Astrocyte (in vitro differentiated cells and primary cell): ENCODE data around the gene WDR75. TPM values are rescaled to one million over a fixed set of nuclear protein-coding genes. Genes with fewer than 3 reads are reported as not detected.
A peak's percentile ranks its signal among the peaks of the same experiment; 100 is the strongest.
"Not testable (repeated sequence)": the region's sequence is repeated elsewhere in the genome, so short reads cannot be mapped to it uniquely, and the experiment has no call there.

Experiments used
- DNase-seq: peaks from one replicate; pipeline ENCODE4 v3.0.0-alpha.2; 2010; ENCODE audit warnings: low read depth
- FAIRE-seq: peaks from 2 replicates; lab custom pipeline; 2011; peaks lifted over from hg19 to GRCh38; lab: Jason Lieb, UNC
- H2AFZ ChIP-seq: 2 replicates; pipeline ENCODE4 v1.6.0; 2012; ENCODE audit warnings: low read depth, low read length, inconsistent platforms
- H3K27ac ChIP-seq: 2 replicates; pipeline ENCODE4 v1.5.1; 2011; ENCODE audit warnings: low read depth, low read length, inconsistent platforms
- H3K27me3 ChIP-seq: 2 replicates; pipeline ENCODE4 v1.6.0; 2011; ENCODE audit warnings: low read length, inconsistent platforms; ENCODE audit not compliant: insufficient read depth
- H3K36me3 ChIP-seq: 2 replicates; pipeline ENCODE4 v1.5.1; 2011; ENCODE audit warnings: low read length, inconsistent platforms; ENCODE audit not compliant: insufficient read depth
- H3K4me1 ChIP-seq: 2 replicates; pipeline ENCODE4 v1.5.1; 2011; ENCODE audit warnings: low read length, inconsistent platforms; ENCODE audit not compliant: insufficient read depth
- H3K4me2 ChIP-seq: 2 replicates; pipeline ENCODE4 v1.6.0; 2012; ENCODE audit warnings: low read length, inconsistent platforms
- H3K4me3 ChIP-seq: 2 replicates; pipeline ENCODE4 v1.5.1; 2011; ENCODE audit warnings: low read depth, mild to moderate bottlenecking, low read length, inconsistent platforms; ENCODE audit not compliant: insufficient read depth
- H3K79me2 ChIP-seq: 2 replicates; pipeline ENCODE4 v1.6.0; 2012; ENCODE audit warnings: mild to moderate bottlenecking, low read length, inconsistent platforms; ENCODE audit not compliant: insufficient read depth
- H3K9ac ChIP-seq: 2 replicates; pipeline ENCODE4 v1.6.0; 2012; ENCODE audit warnings: mild to moderate bottlenecking, low read length, inconsistent platforms
- H3K9me3 ChIP-seq: 2 replicates; pipeline ENCODE4 v1.5.1; 2012; ENCODE audit warnings: low read depth, mild to moderate bottlenecking, low read length, inconsistent platforms; ENCODE audit not compliant: insufficient read depth
- H4K20me1 ChIP-seq: 2 replicates; pipeline ENCODE4 v1.6.0; 2012; ENCODE audit warnings: low read length, inconsistent platforms; ENCODE audit not compliant: insufficient read depth
- H3K27ac Mint-ChIP-seq: one replicate; pipeline ENCODE4 v1.8.0; 2021; ENCODE audit warnings: mild to moderate bottlenecking, mixed read lengths; ENCODE audit not compliant: unreplicated experiment
- H3K27me3 Mint-ChIP-seq: one replicate; pipeline ENCODE4 v1.8.0; 2021; ENCODE audit warnings: low read depth, mixed read lengths; ENCODE audit not compliant: unreplicated experiment
- H3K36me3 Mint-ChIP-seq: one replicate; pipeline ENCODE4 v1.8.0; 2021; ENCODE audit warnings: low read depth, mixed read lengths; ENCODE audit not compliant: unreplicated experiment
- H3K4me1 Mint-ChIP-seq: one replicate; pipeline ENCODE4 v1.8.0; 2021; ENCODE audit warnings: low read depth, mixed read lengths; ENCODE audit not compliant: unreplicated experiment
- H3K4me3 Mint-ChIP-seq: one replicate; pipeline ENCODE4 v1.8.0; 2021; ENCODE audit warnings: mild to moderate bottlenecking, moderate library complexity, mixed read lengths; ENCODE audit not compliant: unreplicated experiment
- H3K9me3 Mint-ChIP-seq: one replicate; pipeline ENCODE4 v1.8.0; 2021; ENCODE audit warnings: mild to moderate bottlenecking, mixed read lengths; ENCODE audit not compliant: unreplicated experiment
- CTCF ChIP-seq: IDR thresholded peaks from 2 replicates; pipeline ENCODE4 v1.5.1; 2011; ENCODE audit warnings: low read depth, mild to moderate bottlenecking, inconsistent platforms, low read length, moderate library complexity; ENCODE audit not compliant: insufficient read depth
- EZH2 ChIP-seq: IDR thresholded peaks from 2 replicates; pipeline ENCODE4 v1.6.1; 2012; ENCODE audit warnings: mild to moderate bottlenecking, low read length, inconsistent platforms; ENCODE audit not compliant: insufficient read depth
- total RNA-seq: library from RNA; stranded (reverse); gene quantifications from 2 replicates; pipeline ENCODE4 v1.2.1, GENCODE V29; 2021

The WDR75 gene
- total RNA-seq, 1 donor from 2014 or later = 38.9 TPM

DNA sequence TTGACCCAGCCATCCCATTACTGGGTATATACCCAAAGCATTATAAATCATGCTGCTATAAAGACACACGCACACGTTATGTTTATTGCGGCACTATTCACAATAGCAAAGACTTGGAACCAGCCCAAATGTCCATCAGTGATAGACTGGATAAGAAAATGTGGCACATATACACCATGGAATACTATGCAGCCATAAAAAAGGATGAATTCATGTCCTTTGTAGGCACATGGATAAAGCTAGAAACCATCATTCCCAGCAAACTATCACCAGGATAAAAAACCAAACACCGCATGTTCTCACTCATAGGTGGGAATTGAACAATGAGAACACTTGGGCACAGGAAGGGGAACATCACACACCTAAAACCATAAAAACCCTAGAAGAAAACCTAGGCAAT lies 5.5 kb upstream of the WDR75 start:
- not testable (repeated sequence) for H3K27ac Mint-ChIP-seq, H3K9me3 Mint-ChIP-seq, H3K79me2 ChIP-seq, H3K27me3 Mint-ChIP-seq, H3K4me1 Mint-ChIP-seq, H3K4me2 ChIP-seq, H3K4me1 ChIP-seq, H3K27ac ChIP-seq, H2AFZ ChIP-seq, H3K9ac ChIP-seq, H3K9me3 ChIP-seq, H3K27me3 ChIP-seq, H3K4me3 ChIP-seq, DNase-seq, H4K20me1 ChIP-seq, H3K36me3 ChIP-seq, FAIRE-seq, H3K4me3 Mint-ChIP-seq, H3K36me3 Mint-ChIP-seq

DNA sequence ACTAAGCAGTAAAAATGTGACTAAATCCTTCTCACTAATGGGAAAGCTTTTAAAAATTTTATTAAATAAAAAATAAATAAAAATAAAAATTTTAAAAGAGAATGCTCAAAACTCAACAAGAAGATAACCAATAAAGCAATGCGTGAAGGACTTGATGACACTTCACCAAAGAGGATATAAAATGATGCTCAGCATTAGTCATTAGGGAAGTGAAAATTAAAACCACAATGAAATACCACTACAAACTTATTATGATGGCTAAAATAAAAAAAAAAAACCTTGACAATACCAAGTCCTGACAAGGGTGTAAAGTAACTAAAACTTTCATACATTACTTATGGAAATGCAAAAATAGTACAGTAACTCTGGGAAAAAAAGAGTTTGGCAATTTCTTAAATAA lies 3.3 kb upstream of the WDR75 start:
- no peak overlapping the region for H3K4me3 ChIP-seq
- Mint-ChIP-seq H3K9me3 (peaks cover 3% of the 10 kb centered on the region), H3K4me3 (no peak overlapping the region), H3K27ac (no peak overlapping the region), H3K27me3 (peaks cover 2% of the 10 kb centered on the region), H3K4me1 (peaks cover 2% of the 10 kb centered on the region), H3K36me3 (peaks cover 3% of the 10 kb centered on the region)
- no peaks in the 10 kb centered on the region for H3K27me3 ChIP-seq
- DNase-seq = no peak
- TF ChIP-seq CTCF (no peak), EZH2 (no peak)
- FAIRE-seq = no peak
- no peaks in the 10 kb centered on the region for H3K9me3 ChIP-seq
- peaks cover 16% of the 10 kb centered on the region for H3K79me2 ChIP-seq
- no peak overlapping the region for H3K9ac ChIP-seq
- H3K27ac ChIP-seq = no peak overlapping the region
- H3K36me3 ChIP-seq = no peaks in the 10 kb centered on the region
- no peak overlapping the region for H3K4me2 ChIP-seq
- no peak overlapping the region for H2AFZ ChIP-seq
- H3K4me1 ChIP-seq = peaks cover 13% of the 10 kb centered on the region
- peaks cover 5% of the 10 kb centered on the region for H4K20me1 ChIP-seq

GRCh38 chr2:189439342-189439741 lies 1.9 kb upstream of the WDR75 start:
- Mint-ChIP-seq H3K9me3 (no peaks in the 10 kb centered on the region), H3K27ac (no peak overlapping the region), H3K36me3 (no peaks in the 10 kb centered on the region), H3K4me1 (peaks cover 2% of the 10 kb centered on the region), H3K27me3 (no peaks in the 10 kb centered on the region), H3K4me3 (peak overlapping the region; percentile 50)
- Histone ChIP-seq H3K9ac (no peak overlapping the region), H3K79me2 (peaks cover 31% of the 10 kb centered on the region), H3K9me3 (no peaks in the 10 kb centered on the region), H2AFZ (no peak overlapping the region), H3K4me1 (peaks cover 13% of the 10 kb centered on the region), H3K4me2 (no peak overlapping the region), H3K36me3 (no peaks in the 10 kb centered on the region), H3K4me3 (no peak overlapping the region), H4K20me1 (peaks cover 18% of the 10 kb centered on the region), H3K27ac (no peak overlapping the region), H3K27me3 (no peaks in the 10 kb centered on the region)
- FAIRE-seq = no peak
- DNase-seq = no peak
- peak; percentile 8 for TF ChIP-seq CTCF
- no peak for TF ChIP-seq EZH2
